Measurements from ENCODE around the gene GRPEL2. TPM values are rescaled to one million over a fixed set of nuclear protein-coding genes. Genes with fewer than 3 reads are reported as not detected.
"Not testable (repeated sequence)": the region's sequence is repeated elsewhere in the genome, so short reads cannot be mapped to it uniquely, and the experiment has no call there.

The GRPEL2 gene
- total and polyA plus RNA-seq, 8 donors = 1.4 to 19.1 (median 7.0) TPM

DNA sequence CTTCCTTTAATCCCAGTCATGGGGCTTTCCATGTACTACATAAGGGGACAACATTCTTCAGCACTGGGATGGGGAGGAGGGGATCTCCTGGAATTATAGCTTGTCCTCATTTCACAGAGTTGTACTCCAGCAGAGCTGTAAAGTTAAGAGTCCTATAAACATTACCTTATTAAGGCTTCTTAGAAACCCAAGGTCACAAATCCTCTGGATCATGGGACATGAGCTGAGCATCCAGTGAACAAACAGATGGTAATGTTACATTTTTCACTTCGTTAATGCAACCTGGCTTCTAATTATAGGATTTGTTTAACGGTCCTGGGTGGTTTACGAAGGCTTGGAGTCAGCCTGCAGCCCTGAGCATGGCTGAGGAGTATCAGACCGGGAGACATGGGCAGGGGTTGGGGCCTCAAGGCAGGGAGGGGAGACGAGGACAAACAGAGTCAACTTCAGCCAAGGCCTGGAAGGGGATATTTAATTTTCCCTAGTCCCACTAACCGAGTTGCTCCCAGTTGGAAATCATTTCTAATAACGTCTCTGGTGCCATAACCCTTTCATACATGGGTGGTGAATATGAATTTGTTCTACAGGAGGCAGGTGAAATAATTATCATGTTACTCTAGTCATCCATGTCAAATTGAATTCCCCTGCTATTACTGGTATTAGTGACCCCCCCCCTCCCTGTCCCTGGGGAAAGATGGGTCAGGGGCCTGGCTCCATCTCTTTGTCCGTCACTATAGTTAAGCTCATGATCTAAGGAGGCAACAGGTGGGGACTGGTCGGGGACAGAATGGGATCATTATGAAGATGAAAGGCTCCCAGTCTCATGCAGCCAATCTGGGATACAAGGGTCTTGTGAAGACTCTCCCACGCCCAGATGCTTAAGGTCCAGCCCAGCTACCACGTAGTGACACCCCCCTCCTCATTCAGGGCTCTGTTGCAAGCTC is 44.5 kb downstream of the GRPEL2 start:
- no peaks in the 10 kb centered on the region for H3K9me3 ChIP-seq
- H3K4me3 ChIP-seq = no peak overlapping the region
- intact Hi-C loops (cut with DNase I; ENCODE audit: low total_unique reads) = loop anchor here (5.0 to 10.0 kb wide), 2 partner anchors 37 to 175 kb away; no protein-coding TSS in a partner anchor

DNA sequence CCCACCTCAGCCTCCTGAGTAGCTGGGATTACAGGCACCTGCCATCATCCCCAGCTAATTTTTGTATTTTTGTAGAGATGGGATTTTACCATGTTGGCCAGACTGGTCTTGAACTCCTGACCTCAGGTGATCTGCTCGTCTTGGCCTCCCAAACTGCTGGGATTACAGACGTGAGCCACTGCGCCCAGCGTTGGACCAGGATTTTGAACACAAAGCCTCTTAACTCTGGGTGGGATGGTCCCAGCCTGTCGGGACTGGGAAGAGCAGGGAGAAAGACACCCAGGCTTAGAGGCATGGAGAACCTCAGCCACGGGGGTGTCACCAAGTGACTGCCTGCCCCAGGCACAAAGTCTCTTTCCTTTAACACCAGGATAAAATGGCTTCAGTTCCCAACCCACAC is 45.8 kb downstream of the GRPEL2 start:
- H3K4me1 ChIP-seq = peaks cover 3 to 35% (median 7%) of the 10 kb centered on the region in 4 donors
- intact Hi-C loops (cut with DNase I; ENCODE audit: low total_unique reads); H3K9me3 ChIP-seq; H3K36me3 ChIP-seq; H3K4me3 ChIP-seq; DNase-seq; H3K27me3 ChIP-seq: not testable (repeated sequence)
- WGBS, 5 donors = 75 to 92% (median 82%) methylated on average over 6 of the region's 6 CpGs
- H3K27ac ChIP-seq = peak overlapping the region in 4 of 5 donors; percentile 81 to 94 (median 87)

More for the DNA sequence above, 44.5 kb downstream of the GRPEL2 start:
- DNase-seq = no peak
- Histone ChIP-seq H3K27ac (peak overlapping the region; percentile 58 to 94 (median 87)), H3K36me3 (no peaks in the 10 kb centered on the region), H3K4me1 (peaks cover 5 to 44% (median 10%) of the 10 kb centered on the region in 4 donors), H3K27me3 (no peaks in the 10 kb centered on the region)
- 53 to 71% (median 63%) methylated on average over 11 of the region's 11 CpGs for WGBS, 5 donors
- TF ChIP-seq, protein P1, sequence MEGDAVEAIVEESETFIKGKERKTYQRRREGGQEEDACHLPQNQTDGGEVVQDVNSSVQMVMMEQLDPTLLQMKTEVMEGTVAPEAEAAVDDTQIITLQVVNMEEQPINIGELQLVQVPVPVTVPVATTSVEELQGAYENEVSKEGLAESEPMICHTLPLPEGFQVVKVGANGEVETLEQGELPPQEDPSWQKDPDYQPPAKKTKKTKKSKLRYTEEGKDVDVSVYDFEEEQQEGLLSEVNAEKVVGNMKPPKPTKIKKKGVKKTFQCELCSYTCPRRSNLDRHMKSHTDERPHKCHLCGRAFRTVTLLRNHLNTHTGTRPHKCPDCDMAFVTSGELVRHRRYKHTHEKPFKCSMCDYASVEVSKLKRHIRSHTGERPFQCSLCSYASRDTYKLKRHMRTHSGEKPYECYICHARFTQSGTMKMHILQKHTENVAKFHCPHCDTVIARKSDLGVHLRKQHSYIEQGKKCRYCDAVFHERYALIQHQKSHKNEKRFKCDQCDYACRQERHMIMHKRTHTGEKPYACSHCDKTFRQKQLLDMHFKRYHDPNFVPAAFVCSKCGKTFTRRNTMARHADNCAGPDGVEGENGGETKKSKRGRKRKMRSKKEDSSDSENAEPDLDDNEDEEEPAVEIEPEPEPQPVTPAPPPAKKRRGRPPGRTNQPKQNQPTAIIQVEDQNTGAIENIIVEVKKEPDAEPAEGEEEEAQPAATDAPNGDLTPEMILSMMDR (IDR thresholded peaks at IDR 0.05) = no peak
- TF ChIP-seq POLR2AphosphoS5 (IDR thresholded peaks at IDR 0.05) (peak; percentile 53 to 95 (median 54)), POLR2A (IDR thresholded peaks at IDR 0.05) (no peak), EP300 (IDR thresholded peaks at IDR 0.05) (peak; percentile 85)

DNA sequence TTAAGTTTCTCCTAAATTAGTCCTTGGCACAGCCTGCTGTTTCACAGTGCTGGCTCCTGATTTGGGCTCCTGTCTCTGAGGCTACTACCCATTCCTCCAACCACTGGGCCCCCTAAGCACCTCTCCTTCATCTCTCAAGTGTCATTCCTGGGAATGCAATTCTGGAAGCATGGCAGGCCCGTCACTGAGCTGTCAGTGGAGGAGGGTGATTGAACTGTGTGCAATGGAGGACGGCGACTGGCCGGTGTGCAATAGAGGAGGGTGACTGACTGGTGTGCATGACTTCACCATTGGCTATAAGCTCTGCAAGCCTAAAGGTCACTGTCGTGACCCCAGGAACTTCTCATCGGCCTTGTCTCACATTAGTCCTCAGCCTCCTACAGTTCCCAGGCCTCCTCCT is 46.2 kb downstream of the GRPEL2 start:
- no peaks in the 10 kb centered on the region for H3K27me3 ChIP-seq
- peak overlapping the region in 4 of 5 donors; percentile 81 to 94 (median 87) for H3K27ac ChIP-seq
- peaks cover 0 to 30% (median 5%) of the 10 kb centered on the region in 4 donors for H3K4me1 ChIP-seq
- TF ChIP-seq, protein P1 (IDR thresholded peaks at IDR 0.05) = no peak
- TF ChIP-seq EP300 (IDR thresholded peaks at IDR 0.05) = no peak
- TF ChIP-seq POLR2AphosphoS5 (IDR thresholded peaks at IDR 0.05) = no peak
- no peak for TF ChIP-seq POLR2A (IDR thresholded peaks at IDR 0.05)
- H3K9me3 ChIP-seq = no peaks in the 10 kb centered on the region
- H3K36me3 ChIP-seq = no peaks in the 10 kb centered on the region
- no peak for DNase-seq
- intact Hi-C loops (cut with DNase I; ENCODE audit: low total_unique reads) = no loop called here
- H3K4me3 ChIP-seq = no peak overlapping the region
- 70 to 96% (median 93%) methylated on average over 6 of the region's 6 CpGs for WGBS, 5 donors

DNA sequence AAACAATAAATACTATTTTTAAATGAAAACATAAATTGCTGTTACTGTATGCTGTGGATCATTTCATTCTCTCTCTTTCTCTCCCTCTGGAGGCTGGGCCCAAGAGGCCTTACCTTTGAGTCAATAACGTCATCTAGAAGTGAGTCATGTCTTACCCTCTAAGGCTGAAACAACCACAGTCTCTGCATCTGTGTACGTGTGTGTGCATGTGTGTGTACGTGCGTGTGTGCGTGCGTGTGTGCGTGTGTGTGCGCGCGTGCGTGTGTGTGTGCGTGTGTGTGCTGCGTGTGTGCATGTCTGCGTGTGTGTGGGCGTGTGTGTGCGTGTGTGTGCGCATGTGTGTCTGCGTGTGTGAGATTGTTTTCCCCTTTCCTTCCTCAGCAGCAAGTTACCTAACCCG is 47.4 kb downstream of the GRPEL2 start:
- H3K27me3 ChIP-seq = no peaks in the 10 kb centered on the region
- intact Hi-C loops (cut with DNase I; ENCODE audit: low total_unique reads) = no loop called here
- H3K27ac ChIP-seq = peak overlapping the region in 1 of 5 donors; percentile 94
- peaks cover 0 to 18% (median 0%) of the 10 kb centered on the region in 4 donors for H3K4me1 ChIP-seq
- no peak for TF ChIP-seq EP300 (IDR thresholded peaks at IDR 0.05)
- TF ChIP-seq, protein P1 (IDR thresholded peaks at IDR 0.05) = no peak
- no peak for TF ChIP-seq POLR2A (IDR thresholded peaks at IDR 0.05)
- no peak for TF ChIP-seq POLR2AphosphoS5 (IDR thresholded peaks at IDR 0.05)
- DNase-seq = no peak
- H3K9me3 ChIP-seq = no peaks in the 10 kb centered on the region
- WGBS, 5 donors = 68 to 87% (median 82%) methylated on average over 19 of the region's 19 CpGs
- H3K36me3 ChIP-seq = no peaks in the 10 kb centered on the region
- no peak overlapping the region for H3K4me3 ChIP-seq

DNA sequence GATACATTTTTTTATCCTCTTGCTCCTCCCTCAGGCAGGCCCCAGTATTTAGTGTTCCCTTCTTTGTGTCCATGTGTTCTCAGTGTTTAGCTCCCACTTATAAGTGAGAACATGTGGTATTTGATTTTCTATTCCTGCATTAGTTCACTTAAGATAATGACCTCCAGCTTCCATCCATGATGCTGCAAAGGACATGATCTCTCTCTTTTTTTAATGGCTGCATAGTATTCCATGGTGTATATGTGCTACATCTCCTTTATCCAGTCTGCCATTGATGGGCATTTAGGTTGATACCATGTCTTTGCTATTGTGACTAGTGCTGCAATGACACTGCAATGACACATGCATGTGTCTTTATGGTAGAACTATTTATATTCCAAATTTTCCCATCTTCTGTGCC is 49.7 kb downstream of the GRPEL2 start:
- intact Hi-C loops (cut with DNase I; ENCODE audit: low total_unique reads); H3K4me3 ChIP-seq; H3K4me1 ChIP-seq; H3K27ac ChIP-seq; H3K36me3 ChIP-seq; DNase-seq; H3K27me3 ChIP-seq; H3K9me3 ChIP-seq: not testable (repeated sequence)
